HCT116 (cell line): ENCODE measurements around the gene DRG2. TPM values are rescaled to one million over a fixed set of nuclear protein-coding genes. Genes with fewer than 3 reads are reported as not detected.

Experiments used
- ATAC-seq: fragments of 200-7000 bp; cut with Tn5 transposase; 2 replicates; pipeline ENCODE4 v1.9.1; 2020; ENCODE audit warnings: mild to moderate bottlenecking, moderate library complexity
- BruUV-seq: library from RNA; stranded (reverse); fragments of 400-500 nt; replicated peaks from 2 replicates; lab custom pipeline; 2021; lab: Mats Ljungman, UMichigan
- CTCF ChIA-PET: fragments of 300-600 bp; sonication (Branson Sonifier 250); formaldehyde crosslinking; loops from one replicate; lab custom pipeline; 2021; ENCODE audit warnings: antibody characterized with exemption; lab: Charles Lee
- POLR2A ChIA-PET: fragments of 300-600, 350-600 bp; sonication (Branson Sonifier 250); formaldehyde crosslinking; loops from one replicate; lab custom pipeline; 2021; ENCODE audit warnings: antibody characterized with exemption; lab: Charles Lee
- RAD21 ChIA-PET, 2 experiments: fragments of 300-600 bp; sonication (Branson Sonifier 250); formaldehyde crosslinking; loops; one replicate each; lab custom pipeline; 2023; ENCODE audit warnings: low total read pairs in 2 of 2; ENCODE audit not compliant: uncharacterized antibody in 2 of 2, unreplicated experiment in 2 of 2, low non-redundant PET in 1 of 2; lab: Charles Lee
- DNase-seq: peaks from one replicate; pipeline ENCODE4 v3.0.0-alpha.2; 2010; ENCODE audit warnings: low read depth, low spot score
- H2AFZ ChIP-seq: fragments of 200-600 bp; shearing (Covaris generic), sonication (generic); 2 replicates; pipeline ENCODE4 v1.6.1; 2017; ENCODE audit warnings: low read depth, mixed run types, mixed read lengths, antibody characterized with exemption, low read length; ENCODE audit not compliant: poor library complexity, severe bottlenecking
- H3K27ac ChIP-seq: 2 replicates; pipeline ENCODE4 v1.5.1; 2012; ENCODE audit warnings: low read depth, low read length
- H3K27me3 ChIP-seq: fragments of 200-600 bp; sonication (generic); 2 replicates; pipeline ENCODE4 v1.6.1; 2016; ENCODE audit warnings: mixed run types, low read length, mixed read lengths; ENCODE audit not compliant: insufficient read depth
- H3K36me3 ChIP-seq, 2 experiments: fragments of 200-500 bp in 1 of 2; fragments of 200-600 bp in 1 of 2; sonication (Bioruptor generic) in 1 of 2; sonication (generic) in 1 of 2; 2 replicates each; pipeline versions ENCODE4 v1.5.1 to v1.6.1; 2014 to 2016; ENCODE audit warnings: low read length in 2 of 2, inconsistent platforms in 1 of 2, mixed read lengths in 1 of 2, mixed run types in 1 of 2; ENCODE audit not compliant: insufficient read depth in 2 of 2, control insufficient read depth in 1 of 2
- H3K4me1 ChIP-seq, 2 experiments: fragments of 200-600 bp in 1 of 2; sonication (generic) in 1 of 2; 2 replicates each; pipeline versions ENCODE4 v1.5.1 to v1.6.1; 2012 to 2017; ENCODE audit warnings: low read length in 2 of 2, inconsistent platforms in 1 of 2, mild to moderate bottlenecking in 1 of 2, mixed read lengths in 1 of 2, mixed run types in 1 of 2, moderate library complexity in 1 of 2; ENCODE audit not compliant: insufficient read depth in 2 of 2, control insufficient read depth in 1 of 2
- H3K4me2 ChIP-seq: fragments of 200-600 bp; sonication (generic); 2 replicates; pipeline ENCODE4 v1.6.1; 2017; ENCODE audit warnings: mixed run types, low read length, mixed read lengths
- H3K4me3 ChIP-seq, 2 experiments: fragments of 200-600 bp in 1 of 2; sonication (generic) in 1 of 2; replicated peaks in 1 of 2; 2 replicates each; pipeline ENCODE4 v1.5.1; 2011 to 2016; ENCODE audit warnings: low read length in 2 of 2, control low read depth in 1 of 2, low read depth in 1 of 2, mild to moderate bottlenecking in 1 of 2, mixed read lengths in 1 of 2, mixed run types in 1 of 2
- H3K79me2 ChIP-seq: fragments of 200-600 bp; sonication (generic); 2 replicates; pipeline ENCODE4 v1.6.1; 2017; ENCODE audit warnings: mild to moderate bottlenecking, mixed run types, low read length, moderate library complexity, mixed read lengths; ENCODE audit not compliant: insufficient read depth
- H3K9ac ChIP-seq: fragments of 200-600 bp; sonication (generic); 2 replicates; pipeline ENCODE4 v1.6.1; 2016; ENCODE audit warnings: low read length, mixed read lengths
- H3K9me2 ChIP-seq: fragments of 200-600 bp; sonication (generic), shearing (Covaris generic); 2 replicates; pipeline ENCODE4 v1.6.1; 2017; ENCODE audit warnings: mixed run types, mild to moderate bottlenecking, moderate library complexity; ENCODE audit not compliant: insufficient read depth
- H3K9me3 ChIP-seq, 2 experiments: fragments of 200-500 bp in 1 of 2; fragments of 200-600 bp in 1 of 2; sonication (Bioruptor generic) in 1 of 2; sonication (generic) in 1 of 2; 2 replicates each; pipeline ENCODE4 v1.6.1; 2014 to 2017; ENCODE audit warnings: low read length in 2 of 2, mixed read lengths in 2 of 2, inconsistent platforms in 1 of 2, low read depth in 1 of 2, mild to moderate bottlenecking in 1 of 2, mixed run types in 1 of 2, moderate library complexity in 1 of 2; ENCODE audit not compliant: control insufficient read depth in 1 of 2, insufficient read depth in 1 of 2
- H4K20me1 ChIP-seq: fragments of 200-600 bp; sonication (generic), shearing (Covaris generic); 2 replicates; pipeline ENCODE4 v1.6.1; 2017; ENCODE audit warnings: mixed run types, mild to moderate bottlenecking, moderate library complexity; ENCODE audit not compliant: insufficient read depth
- CBX3 ChIP-seq: IDR thresholded peaks from 2 replicates; pipeline ENCODE4 v1.6.1; 2012; ENCODE audit warnings: low read depth
- EGR1 ChIP-seq: IDR thresholded peaks from 2 replicates; pipeline ENCODE4 v1.6.1; 2012; ENCODE audit warnings: low read depth
- ELF1 ChIP-seq: IDR thresholded peaks from 2 replicates; pipeline ENCODE4 v1.6.1; 2012; ENCODE audit warnings: low read depth, borderline replicate concordance
- EZH2 ChIP-seq: fragments of 200-600 bp; sonication (generic); IDR thresholded peaks from 2 replicates; pipeline ENCODE4 v1.6.1; 2017; ENCODE audit warnings: antibody characterized with exemption, mixed run types
- EZH2phosphoT487 ChIP-seq: fragments of 200-600 bp; IDR thresholded peaks from 2 replicates; pipeline ENCODE4 v1.6.1; 2018; ENCODE audit warnings: antibody characterized with exemption, borderline replicate concordance
- FOSL1 ChIP-seq: IDR thresholded peaks from 2 replicates; pipeline ENCODE4 v1.6.1; 2012; ENCODE audit warnings: low read depth
- JUND ChIP-seq: IDR thresholded peaks from 2 replicates; pipeline ENCODE4 v1.6.1; 2012
- RAD21 ChIP-seq: IDR thresholded peaks from 2 replicates; pipeline ENCODE4 v1.6.1; 2012; ENCODE audit warnings: low read depth, mild to moderate bottlenecking
- SIN3A ChIP-seq: IDR thresholded peaks from 2 replicates; pipeline ENCODE4 v1.6.1; 2012; ENCODE audit warnings: low read depth
- SRF ChIP-seq: IDR thresholded peaks from 2 replicates; pipeline ENCODE4 v1.6.1; 2012; ENCODE audit warnings: low read depth
- TCF7L2 ChIP-seq: IDR thresholded peaks from 2 replicates; pipeline ENCODE4 v1.7.0; 2011; ENCODE audit warnings: borderline replicate concordance, inconsistent platforms; ENCODE audit not compliant: insufficient read depth, insufficient read length; ENCODE audit errors: extremely low read depth
- YY1 ChIP-seq: IDR thresholded peaks from 2 replicates; pipeline ENCODE4 v1.6.1; 2011; ENCODE audit warnings: low read length, low read depth, moderate library complexity, mild to moderate bottlenecking; ENCODE audit not compliant: insufficient replicate concordance; ENCODE audit errors: extremely low read depth
- intact Hi-C: fragments of 100-400 bp; cut with micrococcal nuclease; formaldehyde crosslinking; loops from 2 replicates; pipeline ENCODE4 v1.10.0; 2022
- total RNA-seq: library from RNA; stranded (reverse); gene quantifications from one replicate; pipeline ENCODE4 v1.2.1, GENCODE V29; 2021; ENCODE audit not compliant: unreplicated experiment
- TF ChIP-seq, protein P1 (sequence below): IDR thresholded peaks from 2 replicates; pipeline ENCODE4 v1.6.1; 2012; ENCODE audit warnings: low read depth
- TF ChIP-seq, protein P2 (sequence below): IDR thresholded peaks from 2 replicates; pipeline ENCODE4 v1.6.1; 2012
- TF ChIP-seq, protein P3 (sequence below): IDR thresholded peaks from 2 replicates; pipeline ENCODE4 v1.6.1; 2012

DRG2 gene
- total RNA-seq, 1 experiment from 2014 or later, result 41.0 TPM

DNA sequence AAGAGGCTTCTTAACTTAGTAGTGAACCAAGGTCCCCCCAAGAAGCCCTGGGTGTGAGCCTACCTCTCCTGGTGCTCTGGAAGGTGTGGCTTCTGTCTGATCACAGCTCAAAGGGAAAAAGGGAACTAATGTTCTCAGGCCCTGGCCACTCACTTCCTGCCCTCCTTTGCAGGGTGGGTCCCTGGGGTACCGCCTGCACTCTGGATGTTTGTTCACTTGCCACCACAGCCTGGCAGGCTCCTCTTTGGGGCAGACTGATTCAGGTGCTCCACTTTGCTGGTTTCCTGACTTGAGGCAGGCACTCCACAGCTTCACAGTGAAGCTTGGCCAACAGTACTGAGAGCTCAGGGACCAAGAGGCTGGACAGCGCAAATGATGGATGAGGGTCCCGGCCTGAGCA lies 14.9 kb downstream of the DRG2 start:
- ATAC-seq (no peak), DNase-seq (no peak)
- no peak overlapping the region for H3K4me3 ChIP-seq
- no peaks in the 10 kb centered on the region for H3K79me2 ChIP-seq
- no peaks in the 10 kb centered on the region for H3K4me1 ChIP-seq
- H3K4me2 ChIP-seq, result no peak overlapping the region
- intact Hi-C loops, result no loop called here
- peaks cover 12 to 19% of the 10 kb centered on the region in 2 experiments; a peak in 3 of 4 replicates for H3K36me3 ChIP-seq
- ChIA-PET CTCF (no interaction called here), POLR2A (no interaction called here), RAD21 (no interaction called here)
- no TSS peak for BruUV-seq
- TF ChIP-seq SRF (no peak), EZH2phosphoT487 (no peak), ELF1 (no peak), RAD21 (no peak), CBX3 (no peak), JUND (no peak), EZH2 (no peak), YY1 (no peak), EGR1 (no peak), TCF7L2 (no peak), SIN3A (no peak), FOSL1 (no peak)
- TF ChIP-seq, protein P1, sequence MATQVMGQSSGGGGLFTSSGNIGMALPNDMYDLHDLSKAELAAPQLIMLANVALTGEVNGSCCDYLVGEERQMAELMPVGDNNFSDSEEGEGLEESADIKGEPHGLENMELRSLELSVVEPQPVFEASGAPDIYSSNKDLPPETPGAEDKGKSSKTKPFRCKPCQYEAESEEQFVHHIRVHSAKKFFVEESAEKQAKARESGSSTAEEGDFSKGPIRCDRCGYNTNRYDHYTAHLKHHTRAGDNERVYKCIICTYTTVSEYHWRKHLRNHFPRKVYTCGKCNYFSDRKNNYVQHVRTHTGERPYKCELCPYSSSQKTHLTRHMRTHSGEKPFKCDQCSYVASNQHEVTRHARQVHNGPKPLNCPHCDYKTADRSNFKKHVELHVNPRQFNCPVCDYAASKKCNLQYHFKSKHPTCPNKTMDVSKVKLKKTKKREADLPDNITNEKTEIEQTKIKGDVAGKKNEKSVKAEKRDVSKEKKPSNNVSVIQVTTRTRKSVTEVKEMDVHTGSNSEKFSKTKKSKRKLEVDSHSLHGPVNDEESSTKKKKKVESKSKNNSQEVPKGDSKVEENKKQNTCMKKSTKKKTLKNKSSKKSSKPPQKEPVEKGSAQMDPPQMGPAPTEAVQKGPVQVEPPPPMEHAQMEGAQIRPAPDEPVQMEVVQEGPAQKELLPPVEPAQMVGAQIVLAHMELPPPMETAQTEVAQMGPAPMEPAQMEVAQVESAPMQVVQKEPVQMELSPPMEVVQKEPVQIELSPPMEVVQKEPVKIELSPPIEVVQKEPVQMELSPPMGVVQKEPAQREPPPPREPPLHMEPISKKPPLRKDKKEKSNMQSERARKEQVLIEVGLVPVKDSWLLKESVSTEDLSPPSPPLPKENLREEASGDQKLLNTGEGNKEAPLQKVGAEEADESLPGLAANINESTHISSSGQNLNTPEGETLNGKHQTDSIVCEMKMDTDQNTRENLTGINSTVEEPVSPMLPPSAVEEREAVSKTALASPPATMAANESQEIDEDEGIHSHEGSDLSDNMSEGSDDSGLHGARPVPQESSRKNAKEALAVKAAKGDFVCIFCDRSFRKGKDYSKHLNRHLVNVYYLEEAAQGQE, result no peak
- TF ChIP-seq, protein P2, sequence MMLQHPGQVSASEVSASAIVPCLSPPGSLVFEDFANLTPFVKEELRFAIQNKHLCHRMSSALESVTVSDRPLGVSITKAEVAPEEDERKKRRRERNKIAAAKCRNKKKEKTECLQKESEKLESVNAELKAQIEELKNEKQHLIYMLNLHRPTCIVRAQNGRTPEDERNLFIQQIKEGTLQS, result no peak
- TF ChIP-seq, protein P3, sequence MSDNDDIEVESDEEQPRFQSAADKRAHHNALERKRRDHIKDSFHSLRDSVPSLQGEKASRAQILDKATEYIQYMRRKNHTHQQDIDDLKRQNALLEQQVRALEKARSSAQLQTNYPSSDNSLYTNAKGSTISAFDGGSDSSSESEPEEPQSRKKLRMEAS, result no peak
- H4K20me1 ChIP-seq, result no peaks in the 10 kb centered on the region
- H3K9me2 ChIP-seq, result no peaks in the 10 kb centered on the region
- no peak overlapping the region for H3K27ac ChIP-seq
- no peak overlapping the region for H3K9ac ChIP-seq
- no peaks in the 10 kb centered on the region for H3K9me3 ChIP-seq
- H2AFZ ChIP-seq, result no peak overlapping the region
- H3K27me3 ChIP-seq, result no peaks in the 10 kb centered on the region
